BJ (cell line): ENCODE results near the gene THAP7. TPM values are rescaled to one million over a fixed set of nuclear protein-coding genes. Genes with fewer than 3 reads are reported as not detected.
A peak's percentile ranks its signal among the peaks of the same experiment; 100 is the strongest.

Experiments
- CTCF ChIA-PET: fragments of 350-600 bp; formaldehyde crosslinking; extraction: SDS; loops from one replicate; lab custom pipeline; 2021; ENCODE audit warnings: antibody characterized with exemption, inconsistent platforms; lab: Yijun Ruan, JAX
- POLR2A ChIA-PET: fragments of 300-600 bp; sonication (Branson Sonifier 250); formaldehyde crosslinking; extraction: SDS; loops from one replicate; lab custom pipeline; 2021; ENCODE audit warnings: antibody characterized with exemption; lab: Charles Lee
- DNase-seq: peaks from one replicate; pipeline ENCODE4 v3.0.0-alpha.2; 2011; ENCODE audit warnings: low read depth
- H3K27me3 ChIP-seq: 2 replicates; pipeline ENCODE4 v1.6.0; 2011; ENCODE audit warnings: low read length; ENCODE audit not compliant: control insufficient read depth, insufficient read depth
- H3K36me3 ChIP-seq: 2 replicates; pipeline ENCODE4 v1.5.1; 2011; ENCODE audit warnings: low read length; ENCODE audit not compliant: control insufficient read depth, insufficient read depth
- H3K4me3 ChIP-seq: 2 replicates; pipeline ENCODE4 v1.5.1; 2011; ENCODE audit warnings: low read depth, mild to moderate bottlenecking, control low read depth, low read length
- polyA plus RNA-seq: library from polyadenylated mRNA; depleted of rRNA; stranded (reverse); fragments of >200 nt; gene quantifications from 2 replicates; pipeline ENCODE4 v1.2.3, GENCODE V29; 2011
- TF ChIP-seq, protein P1 (sequence below): IDR thresholded peaks from 2 replicates; pipeline ENCODE4 v1.5.1; 2011; ENCODE audit warnings: low read depth, mild to moderate bottlenecking, control low read depth, inconsistent platforms, low read length, moderate library complexity; ENCODE audit not compliant: insufficient read depth

The THAP7 gene
- polyA plus RNA-seq, 1 experiment = 24.4 TPM

- DNase-seq = no peak
- H3K36me3 ChIP-seq = peaks cover 19% of the 10 kb centered on the region
- H3K27me3 ChIP-seq = no peaks in the 10 kb centered on the region
- CTCF ChIA-PET = no interaction called here
- TF ChIP-seq, protein P1, sequence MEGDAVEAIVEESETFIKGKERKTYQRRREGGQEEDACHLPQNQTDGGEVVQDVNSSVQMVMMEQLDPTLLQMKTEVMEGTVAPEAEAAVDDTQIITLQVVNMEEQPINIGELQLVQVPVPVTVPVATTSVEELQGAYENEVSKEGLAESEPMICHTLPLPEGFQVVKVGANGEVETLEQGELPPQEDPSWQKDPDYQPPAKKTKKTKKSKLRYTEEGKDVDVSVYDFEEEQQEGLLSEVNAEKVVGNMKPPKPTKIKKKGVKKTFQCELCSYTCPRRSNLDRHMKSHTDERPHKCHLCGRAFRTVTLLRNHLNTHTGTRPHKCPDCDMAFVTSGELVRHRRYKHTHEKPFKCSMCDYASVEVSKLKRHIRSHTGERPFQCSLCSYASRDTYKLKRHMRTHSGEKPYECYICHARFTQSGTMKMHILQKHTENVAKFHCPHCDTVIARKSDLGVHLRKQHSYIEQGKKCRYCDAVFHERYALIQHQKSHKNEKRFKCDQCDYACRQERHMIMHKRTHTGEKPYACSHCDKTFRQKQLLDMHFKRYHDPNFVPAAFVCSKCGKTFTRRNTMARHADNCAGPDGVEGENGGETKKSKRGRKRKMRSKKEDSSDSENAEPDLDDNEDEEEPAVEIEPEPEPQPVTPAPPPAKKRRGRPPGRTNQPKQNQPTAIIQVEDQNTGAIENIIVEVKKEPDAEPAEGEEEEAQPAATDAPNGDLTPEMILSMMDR = no peak
- H3K4me3 ChIP-seq = no peak overlapping the region
- POLR2A ChIA-PET = no interaction called here
Observed at GRCh38 chr22:20986365-20986764, 15.6 kb downstream of the THAP7 start.

GRCh38 chr22:20985720-20986119, 16.2 kb downstream of the THAP7 start:
- H3K4me3 ChIP-seq = no peak overlapping the region
- ChIA-PET POLR2A (no interaction called here), CTCF (no interaction called here)
- H3K36me3 ChIP-seq = peaks cover 16% of the 10 kb centered on the region
- DNase-seq = no peak
- TF ChIP-seq, protein P1 = no peak
- no peaks in the 10 kb centered on the region for H3K27me3 ChIP-seq

GRCh38 chr22:20983081-20983771, 18.7 kb downstream of the THAP7 start:
- H3K4me3 ChIP-seq = peak overlapping the region; percentile 78
- ChIA-PET CTCF (interaction anchor here (0.7 to 1.6 kb wide), 3 partner anchors 9 to 179 kb away, joined by 3 read pairs; no protein-coding TSS in a partner anchor), POLR2A (interaction anchor here (0.5 kb wide), 1 partner anchor 52 kb away, joined by 3 read pairs; no protein-coding TSS in a partner anchor)
- no peak for DNase-seq
- peaks cover 13% of the 10 kb centered on the region for H3K36me3 ChIP-seq
- TF ChIP-seq, protein P1 = no peak
- H3K27me3 ChIP-seq = no peaks in the 10 kb centered on the region; the same call in 1 of the 2 replicates

GRCh38 chr22:20982563-20982882, 19.4 kb downstream of the THAP7 start:
- no peaks in the 10 kb centered on the region; the same call in 1 of the 2 replicates for H3K27me3 ChIP-seq
- ChIA-PET POLR2A (interaction anchor here (0.5 kb wide), 2 partner anchors 52 to 57 kb away, joined by 3 read pairs; no protein-coding TSS in a partner anchor), CTCF (interaction anchor here (0.6 to 2.5 kb wide), 15 partner anchors 8 to 178 kb away, joined by 3 to 8 read pairs (median 4); partner anchors contain the start of gene THAP7)
- no peak for DNase-seq
- peaks cover 12% of the 10 kb centered on the region for H3K36me3 ChIP-seq
- peak overlapping the region; percentile 78 for H3K4me3 ChIP-seq
- TF ChIP-seq, protein P1 = no peak

GRCh38 chr22:20981787-20982562, 19.9 kb downstream of the THAP7 start, which contains the start of gene LZTR1:
LZTR1 (plus strand) TSS chr22:20982297; CDS start chr22:20982372, 75 bp downstream.
- DNase-seq = peak; percentile 39
- POLR2A ChIA-PET = interaction anchor here (0.5 kb wide), 1 partner anchor 56 kb away, joined by 3 read pairs; no protein-coding TSS in a partner anchor
- Histone ChIP-seq H3K36me3 (peaks cover 9% of the 10 kb centered on the region; the same call in 1 of the 2 replicates), H3K4me3 (peak within 1 kb of the TSS; percentile 78), H3K27me3 (no peaks in the 10 kb centered on the region; the same call in 1 of the 2 replicates)
- CTCF ChIA-PET = interaction anchor here (0.6 to 2.5 kb wide), 13 partner anchors 9 to 178 kb away, joined by 3 to 8 read pairs (median 4); partner anchors contain the start of gene THAP7
- TF ChIP-seq, protein P1 = peak; percentile 75
